Stimulated activated memory B cell treated with anti-CD40 and anti-IgM and Interleukin-4, amounts not matched to agents 10 μg/mL and 1 μg/mL and 100 μg/mL, for 72 hours (primary cell): Measurements from ENCODE around the gene KCNJ6.

Experiments used
- ATAC-seq: fragments of 150-1000 bp; cut with Tn5 transposase; 2 replicates; pipeline ENCODE4 v1.10.0; 2021
- H3K27ac Mint-ChIP-seq: one replicate; pipeline ENCODE4 v1.8.0; 2022; ENCODE audit warnings: mild to moderate bottlenecking, mixed read lengths
- H3K27me3 Mint-ChIP-seq: one replicate; pipeline ENCODE4 v1.8.0; 2022; ENCODE audit warnings: mixed read lengths
- H3K36me3 Mint-ChIP-seq: one replicate; pipeline ENCODE4 v1.8.0; 2022; ENCODE audit warnings: mixed read lengths
- H3K4me1 Mint-ChIP-seq: one replicate; pipeline ENCODE4 v1.8.0; 2022; ENCODE audit warnings: mixed read lengths
- H3K4me3 Mint-ChIP-seq: one replicate; pipeline ENCODE4 v1.8.0; 2022; ENCODE audit warnings: mild to moderate bottlenecking, moderate library complexity, mixed read lengths
- H3K9me3 Mint-ChIP-seq: one replicate; pipeline ENCODE4 v1.8.0; 2022; ENCODE audit warnings: mixed read lengths

The KCNJ6 gene

DNA sequence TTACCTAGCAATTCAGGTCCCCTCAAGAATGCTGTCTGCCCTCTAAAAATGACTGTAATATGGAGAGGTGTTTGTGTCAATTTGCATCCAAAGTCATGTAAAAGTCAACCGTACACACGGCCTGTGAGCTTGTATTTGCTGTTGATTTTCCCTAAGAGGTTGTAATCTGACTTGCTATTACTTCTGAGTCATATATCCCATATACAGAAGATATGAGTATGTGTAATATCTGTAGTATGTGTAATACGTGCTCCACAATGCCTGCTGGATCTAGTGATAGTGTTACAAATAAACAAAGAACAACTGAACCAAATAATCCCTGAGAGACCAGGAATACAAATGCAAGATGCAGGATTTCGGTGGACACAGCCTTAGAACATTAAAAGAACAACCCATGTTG is 1.4 kb upstream of the KCNJ6 start:
- no peaks in the 10 kb centered on the region for H3K36me3 Mint-ChIP-seq
- no peak overlapping the region for H3K4me3 Mint-ChIP-seq
- peaks cover 6% of the 10 kb centered on the region for H3K4me1 Mint-ChIP-seq
- no peak overlapping the region for H3K27ac Mint-ChIP-seq
- ATAC-seq: no peak
- no peaks in the 10 kb centered on the region for H3K9me3 Mint-ChIP-seq
- peaks cover 43% of the 10 kb centered on the region for H3K27me3 Mint-ChIP-seq

GRCh38 chr21:37915941-37916309 is 332 bp downstream of the KCNJ6 start:
- H3K27ac Mint-ChIP-seq: no peak overlapping the region
- no peak overlapping the region for H3K4me3 Mint-ChIP-seq
- peaks cover 43% of the 10 kb centered on the region for H3K27me3 Mint-ChIP-seq
- no peaks in the 10 kb centered on the region for H3K9me3 Mint-ChIP-seq
- ATAC-seq: no peak
- peaks cover 6% of the 10 kb centered on the region for H3K4me1 Mint-ChIP-seq
- no peaks in the 10 kb centered on the region for H3K36me3 Mint-ChIP-seq

DNA sequence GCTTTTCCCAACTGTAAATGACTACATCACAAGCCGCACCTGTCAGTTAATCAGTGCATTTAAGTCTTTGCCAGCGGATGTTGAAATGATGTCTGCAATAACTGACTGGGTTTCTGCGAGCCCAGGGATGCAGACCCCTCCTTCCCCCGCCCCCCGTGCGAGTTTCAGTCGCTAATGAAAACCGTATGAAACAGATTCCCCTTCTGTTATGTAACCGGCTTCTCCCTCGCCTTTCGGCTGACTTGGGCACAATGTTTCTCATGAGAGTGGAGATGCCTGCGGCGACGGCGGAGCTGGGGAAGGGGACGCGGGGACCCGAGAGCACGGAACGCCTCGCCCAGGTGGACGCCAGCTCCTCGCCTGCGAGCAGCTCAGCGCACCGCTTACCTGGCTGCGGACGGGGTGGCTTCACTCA is 753 bp downstream of the KCNJ6 start:
- peaks cover 6% of the 10 kb centered on the region for H3K4me1 Mint-ChIP-seq
- no peaks in the 10 kb centered on the region for H3K36me3 Mint-ChIP-seq
- H3K9me3 Mint-ChIP-seq: no peaks in the 10 kb centered on the region
- H3K27ac Mint-ChIP-seq: no peak overlapping the region
- no peak for ATAC-seq
- peaks cover 43% of the 10 kb centered on the region for H3K27me3 Mint-ChIP-seq
- no peak overlapping the region for H3K4me3 Mint-ChIP-seq

DNA sequence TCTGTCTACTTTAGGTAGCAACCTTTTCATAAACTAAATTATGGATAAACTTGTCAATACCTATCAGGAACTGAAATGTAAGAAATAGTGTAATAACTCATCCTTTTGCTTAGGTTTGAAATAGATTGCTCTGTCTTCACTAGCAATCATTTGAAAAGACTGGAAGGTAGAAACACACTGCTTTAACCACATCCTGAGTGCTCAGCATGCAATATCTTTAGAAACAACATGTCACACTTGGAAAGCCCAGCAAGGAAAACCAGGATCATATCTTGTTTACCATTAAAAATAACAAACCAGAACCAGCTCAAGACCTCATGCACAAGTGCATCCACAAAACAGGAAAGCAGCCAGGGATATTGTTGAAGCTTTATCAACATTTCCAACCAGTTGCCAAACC is 3.6 kb downstream of the KCNJ6 start:
- Mint-ChIP-seq H3K4me3 (no peak overlapping the region), H3K36me3 (no peaks in the 10 kb centered on the region), H3K27ac (no peak overlapping the region), H3K4me1 (peaks cover 6% of the 10 kb centered on the region), H3K27me3 (peaks cover 38% of the 10 kb centered on the region), H3K9me3 (no peaks in the 10 kb centered on the region)
- no peak for ATAC-seq

- H3K4me3 Mint-ChIP-seq: no peak overlapping the region
- no peak for ATAC-seq
- no peaks in the 10 kb centered on the region for H3K9me3 Mint-ChIP-seq
- no peaks in the 10 kb centered on the region for H3K4me1 Mint-ChIP-seq
- H3K36me3 Mint-ChIP-seq: no peaks in the 10 kb centered on the region
- H3K27me3 Mint-ChIP-seq: peaks cover 16% of the 10 kb centered on the region
- H3K27ac Mint-ChIP-seq: no peak overlapping the region
These were observed 6.3 kb downstream of the KCNJ6 start for GRCh38 chr21:37909936-37910335.

GRCh38 chr21:37908691-37909090 is 7.6 kb downstream of the KCNJ6 start:
- peaks cover 8% of the 10 kb centered on the region for H3K27me3 Mint-ChIP-seq
- no peak overlapping the region for H3K27ac Mint-ChIP-seq
- H3K9me3 Mint-ChIP-seq: no peaks in the 10 kb centered on the region
- ATAC-seq: no peak
- H3K4me1 Mint-ChIP-seq: no peaks in the 10 kb centered on the region
- no peak overlapping the region for H3K4me3 Mint-ChIP-seq
- H3K36me3 Mint-ChIP-seq: no peaks in the 10 kb centered on the region

GRCh38 chr21:37907076-37907475 is 9.2 kb downstream of the KCNJ6 start:
- ATAC-seq: no peak
- Mint-ChIP-seq H3K4me3 (no peak overlapping the region), H3K9me3 (no peaks in the 10 kb centered on the region), H3K27ac (no peak overlapping the region), H3K4me1 (no peaks in the 10 kb centered on the region), H3K27me3 (no peaks in the 10 kb centered on the region), H3K36me3 (no peaks in the 10 kb centered on the region)

GRCh38 chr21:37905291-37905690 is 11.0 kb downstream of the KCNJ6 start:
- H3K4me3 Mint-ChIP-seq: no peak overlapping the region
- no peaks in the 10 kb centered on the region for H3K36me3 Mint-ChIP-seq
- no peaks in the 10 kb centered on the region for H3K9me3 Mint-ChIP-seq
- no peaks in the 10 kb centered on the region for H3K4me1 Mint-ChIP-seq
- H3K27me3 Mint-ChIP-seq: no peaks in the 10 kb centered on the region
- no peak overlapping the region for H3K27ac Mint-ChIP-seq
- ATAC-seq: no peak

- Mint-ChIP-seq H3K27ac (no peak overlapping the region), H3K9me3 (no peaks in the 10 kb centered on the region), H3K4me1 (no peaks in the 10 kb centered on the region), H3K36me3 (no peaks in the 10 kb centered on the region), H3K4me3 (no peak overlapping the region), H3K27me3 (no peaks in the 10 kb centered on the region)
- ATAC-seq: no peak
These were observed 11.4 kb downstream of the KCNJ6 start for GRCh38 chr21:37904856-37905255.

DNA sequence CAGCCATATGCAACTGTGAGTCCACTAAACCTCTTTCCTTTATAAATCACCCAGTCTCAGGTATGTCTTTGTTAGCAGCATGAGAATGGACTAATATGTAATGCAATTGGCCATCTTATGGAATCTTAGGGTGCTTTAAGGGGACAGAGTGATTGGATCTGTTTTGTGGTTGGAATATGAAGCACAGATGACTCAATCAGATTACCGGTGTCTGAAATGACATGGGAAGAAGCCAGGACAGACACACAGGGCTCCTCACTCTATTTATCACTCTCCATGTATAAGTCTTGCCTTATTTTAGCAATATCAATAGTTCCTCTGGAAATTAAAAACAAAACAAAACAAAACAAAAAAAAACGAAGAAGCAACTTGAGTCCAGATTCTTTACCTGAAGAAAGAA is 12.9 kb downstream of the KCNJ6 start:
- Mint-ChIP-seq H3K36me3 (no peaks in the 10 kb centered on the region), H3K27me3 (no peaks in the 10 kb centered on the region), H3K4me1 (no peaks in the 10 kb centered on the region), H3K9me3 (no peaks in the 10 kb centered on the region), H3K4me3 (no peak overlapping the region), H3K27ac (no peak overlapping the region)
- no peak for ATAC-seq

DNA sequence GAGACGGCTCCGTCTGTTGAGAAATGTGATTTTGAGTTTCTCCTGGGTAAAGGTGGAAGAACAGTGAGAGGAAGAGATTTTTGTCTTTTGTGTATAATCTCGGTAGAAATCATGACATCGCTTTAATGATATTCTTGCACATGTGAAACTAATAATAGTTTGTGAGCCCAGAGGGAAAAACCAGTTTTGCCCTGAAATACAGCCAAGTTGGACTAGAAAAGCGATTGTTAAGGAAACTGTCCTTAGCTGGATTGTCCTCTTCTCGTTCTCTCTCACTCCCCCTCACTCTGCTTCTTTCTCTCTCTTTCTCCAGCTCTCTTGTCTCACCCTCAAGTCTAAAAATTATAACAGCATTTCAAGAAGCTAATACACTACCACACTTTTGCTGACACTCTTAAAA is 17.1 kb downstream of the KCNJ6 start:
- no peak overlapping the region for H3K4me3 Mint-ChIP-seq
- no peak overlapping the region for H3K27ac Mint-ChIP-seq
- peaks cover 1% of the 10 kb centered on the region for H3K27me3 Mint-ChIP-seq
- no peaks in the 10 kb centered on the region for H3K9me3 Mint-ChIP-seq
- no peaks in the 10 kb centered on the region for H3K36me3 Mint-ChIP-seq
- no peak for ATAC-seq
- no peaks in the 10 kb centered on the region for H3K4me1 Mint-ChIP-seq

DNA sequence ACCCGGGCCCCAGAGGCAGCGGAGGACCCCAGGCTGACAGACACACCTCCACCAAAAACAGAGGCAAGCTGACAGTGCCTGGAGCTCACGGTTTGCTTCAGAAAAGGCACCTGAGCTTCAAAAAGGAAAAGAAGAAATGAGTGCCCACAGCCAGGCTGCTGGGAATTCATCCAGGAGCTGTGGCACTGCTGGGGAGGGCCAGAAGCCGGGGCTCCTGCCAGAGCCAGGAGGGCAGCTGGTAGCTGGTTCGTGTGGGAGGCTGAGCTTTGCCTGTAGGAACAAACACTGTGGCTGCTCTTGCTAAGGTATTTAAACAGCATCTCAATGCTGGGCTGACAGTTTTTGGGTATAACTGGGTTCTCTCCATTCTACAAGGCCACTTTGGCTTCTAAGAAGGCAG is 19.5 kb downstream of the KCNJ6 start:
- Mint-ChIP-seq H3K36me3 (no peaks in the 10 kb centered on the region), H3K4me1 (no peaks in the 10 kb centered on the region), H3K4me3 (no peak overlapping the region), H3K27ac (no peak overlapping the region), H3K9me3 (no peaks in the 10 kb centered on the region), H3K27me3 (peaks cover 9% of the 10 kb centered on the region)
- no peak for ATAC-seq

DNA sequence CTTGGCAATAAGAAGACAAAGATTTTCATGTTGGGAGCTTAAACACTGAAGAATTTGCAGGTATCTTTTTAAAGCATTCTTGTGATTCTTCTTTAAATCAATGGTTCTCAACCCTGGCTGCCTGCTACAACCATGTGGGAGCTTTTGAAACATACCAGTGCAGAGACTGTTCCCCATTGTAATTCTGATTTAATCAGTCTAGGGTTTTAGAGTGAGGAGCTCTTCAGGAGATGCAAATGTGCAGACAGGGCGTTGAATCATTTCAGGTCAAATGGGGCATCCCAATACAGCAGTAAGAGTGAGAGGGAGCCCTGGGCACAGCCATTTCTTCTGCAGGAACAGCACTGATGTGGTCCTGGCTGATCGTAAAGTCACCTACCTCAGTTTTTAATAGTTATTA is 24.3 kb downstream of the KCNJ6 start:
- no peak for ATAC-seq
- Mint-ChIP-seq H3K4me1 (no peaks in the 10 kb centered on the region), H3K9me3 (peaks cover 3% of the 10 kb centered on the region), H3K27ac (no peak overlapping the region), H3K36me3 (no peaks in the 10 kb centered on the region), H3K4me3 (no peak overlapping the region), H3K27me3 (peaks cover 21% of the 10 kb centered on the region)

- H3K27ac Mint-ChIP-seq: no peak overlapping the region
- H3K4me3 Mint-ChIP-seq: no peak overlapping the region
- H3K36me3 Mint-ChIP-seq: no peaks in the 10 kb centered on the region
- no peaks in the 10 kb centered on the region for H3K4me1 Mint-ChIP-seq
- ATAC-seq: no peak
- peaks cover 15% of the 10 kb centered on the region for H3K27me3 Mint-ChIP-seq
- peaks cover 3% of the 10 kb centered on the region for H3K9me3 Mint-ChIP-seq
These were observed 27.6 kb downstream of the KCNJ6 start for GRCh38 chr21:37888659-37889058.

DNA sequence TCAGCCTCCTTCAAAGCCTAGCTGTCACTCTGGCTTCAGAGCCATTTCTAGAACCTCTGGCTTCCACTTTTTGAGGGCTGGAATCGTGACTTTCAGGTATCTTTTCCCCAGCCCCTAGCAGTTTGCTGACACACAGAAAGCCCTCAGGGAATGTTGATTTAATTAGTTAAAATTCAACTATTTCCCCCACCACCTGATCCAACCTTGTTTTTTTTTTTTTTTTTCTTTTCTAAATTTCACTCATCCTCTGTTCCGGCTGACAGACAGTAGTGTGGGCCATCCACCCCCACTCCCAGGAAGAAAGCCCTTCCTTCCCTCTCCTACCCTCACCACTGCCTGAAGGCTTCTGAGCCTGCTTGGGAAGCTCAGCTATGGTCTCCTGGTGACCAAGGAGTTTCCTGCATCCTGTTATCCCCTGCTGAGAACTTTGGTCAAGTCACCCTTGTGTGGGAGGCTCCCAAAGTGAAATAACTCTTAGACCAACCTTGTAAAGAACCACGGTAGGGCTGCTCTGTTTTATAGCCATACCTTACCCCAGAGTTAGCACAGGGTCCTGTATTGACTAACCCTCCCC is 29.4 kb downstream of the KCNJ6 start:
- H3K27ac Mint-ChIP-seq: no peak overlapping the region
- H3K27me3 Mint-ChIP-seq: peaks cover 13% of the 10 kb centered on the region
- ATAC-seq: no peak
- no peak overlapping the region for H3K4me3 Mint-ChIP-seq
- no peaks in the 10 kb centered on the region for H3K36me3 Mint-ChIP-seq
- no peaks in the 10 kb centered on the region for H3K4me1 Mint-ChIP-seq
- peaks cover 3% of the 10 kb centered on the region for H3K9me3 Mint-ChIP-seq

DNA sequence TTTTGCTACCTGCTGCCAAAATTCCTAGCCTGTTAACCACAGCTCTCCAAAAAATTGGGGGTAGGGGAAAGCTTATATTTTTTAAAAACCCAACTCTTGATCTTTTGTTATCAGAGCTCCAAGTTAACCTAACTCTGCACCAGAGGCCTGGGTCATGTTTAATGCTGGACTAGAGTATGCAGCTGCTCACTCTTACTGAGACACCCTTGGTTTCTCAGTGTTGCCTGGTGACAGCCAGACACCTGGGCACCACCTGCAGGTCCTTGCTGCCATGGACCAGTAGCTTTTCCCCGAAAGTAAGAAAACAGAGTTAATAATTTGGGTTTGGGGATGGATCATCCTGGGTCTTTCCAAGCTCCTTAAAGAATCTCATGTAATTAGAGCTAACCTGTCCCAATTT is 30.1 kb downstream of the KCNJ6 start:
- peaks cover 13% of the 10 kb centered on the region for H3K27me3 Mint-ChIP-seq
- H3K4me1 Mint-ChIP-seq: no peaks in the 10 kb centered on the region

More for the DNA sequence above, 30.1 kb downstream of the KCNJ6 start:
- peaks cover 3% of the 10 kb centered on the region for H3K9me3 Mint-ChIP-seq
- no peak overlapping the region for H3K27ac Mint-ChIP-seq
- no peak overlapping the region for H3K4me3 Mint-ChIP-seq
- H3K36me3 Mint-ChIP-seq: no peaks in the 10 kb centered on the region
- no peak for ATAC-seq
